Heart left ventricle (tissue), 16 donors: Measurements from ENCODE around the gene ARMH4. TPM values are rescaled to one million over a fixed set of nuclear protein-coding genes. Genes with fewer than 3 reads are reported as not detected.

Source experiments
- ATAC-seq, 4 donors: fragments of 200-7000 bp; cut with Tn5 transposase; one replicate each; pipeline ENCODE4 v1.9.1; 2020 to 2022; ENCODE audit warnings: moderate library complexity in 4 of 4, mild to moderate bottlenecking in 3 of 4, moderate number of reproducible peaks in 1 of 4
- DNase-seq, 5 donors: peaks; one replicate each; pipeline ENCODE4 v3.0.0-alpha.2; 2020
- H3K27ac ChIP-seq, 12 donors: fragments of 200-600 bp; sonication (generic) in 4 of 12; one replicate each; pipeline versions ENCODE4 v1.5.0 to v1.8.0; 2016 to 2022; ENCODE audit warnings: mild to moderate bottlenecking in 2 of 12
- H3K27me3 ChIP-seq, 9 donors: fragments of 200-600 bp; sonication (generic) in 2 of 9; one replicate each; pipeline versions ENCODE4 v1.5.1 to v1.8.0; 2016 to 2022; ENCODE audit warnings: mild to moderate bottlenecking in 3 of 9
- H3K36me3 ChIP-seq, 9 donors: fragments of 200-600 bp; sonication (generic) in 2 of 9; one replicate each; pipeline versions ENCODE4 v1.5.0 to v1.8.0; 2018 to 2022; ENCODE audit warnings: mild to moderate bottlenecking in 2 of 9
- H3K4me1 ChIP-seq, 12 donors: fragments of 200-600 bp; sonication (generic) in 4 of 12; one replicate each; pipeline versions ENCODE4 v1.5.0 to v1.8.0; 2016 to 2022; ENCODE audit warnings: mild to moderate bottlenecking in 3 of 12
- H3K4me3 ChIP-seq, 12 donors: fragments of 200-600 bp; sonication (generic) in 4 of 12; one replicate each; pipeline versions ENCODE4 v1.5.0 to v1.8.0; 2017 to 2022; ENCODE audit warnings: mild to moderate bottlenecking in 9 of 12, moderate library complexity in 4 of 12
- H3K9me3 ChIP-seq, 12 donors: fragments of 200-600 bp; sonication (generic) in 4 of 12; one replicate each; pipeline versions ENCODE4 v1.5.0 to v1.8.0; 2016 to 2022; ENCODE audit warnings: mild to moderate bottlenecking in 1 of 12
- CTCF ChIP-seq, 12 donors: fragments of 200-600 bp; sonication (generic) in 4 of 12; IDR thresholded peaks; one replicate each; pipeline versions ENCODE4 v1.5.0 to v1.8.0; 2018 to 2022; ENCODE audit warnings: antibody characterized with exemption in 12 of 12, mild to moderate bottlenecking in 5 of 12
- POLR2A ChIP-seq, 2 donors: fragments of 450-650 bp; IDR thresholded peaks; one replicate each; pipeline ENCODE4 v1.6.1; 2017; ENCODE audit warnings: antibody characterized with exemption in 2 of 2, mild to moderate bottlenecking in 2 of 2, moderate library complexity in 2 of 2
- WGBS, 4 donors: extraction: QIAGEN DNeasy Blood & Tissue Kit in 2 of 4; methylation state at CpG; one replicate each; pipeline versions ENCODE4 v1.1.5 to v1.1.7; 2013 to 2018; 5-methylcytosine and 5-hydroxymethylcytosine counted together
- intact Hi-C, 10 donors: fragments of 100-400 bp; cut with DNase I; formaldehyde crosslinking; loops; one replicate each; pipeline versions ENCODE4 v1.11.1 to v1.14.2; 2022
- polyA plus RNA-seq, 2 donors: library from polyadenylated mRNA; stranded (reverse); fragments of 200-250 nt; gene quantifications; one replicate each; pipeline ENCODE4 v1.2.3, GENCODE V29; 2013
- total RNA-seq, 9 donors: library from RNA; depleted of rRNA in 2 of 9; stranded (reverse); fragments of >200 nt in 2 of 9; fragmentation: NEBNext Ultra II Directional in 3 of 9; extraction: Animal tissue kit (Norgen Biotek cat#: 25700) in 3 of 9; gene quantifications; one replicate each; pipeline versions ENCODE4 v1.1.0 to v1.2.4, GENCODE V29; 2016 to 2023
- donor health status: ischemic (EF 13 %, LVEDD 7.1; RV severe dilation, severe dysfunction).
- donor health status: healthy with polysubstance abuse.
- donor health status: DM: no; HTN: yes; CAD: no.
- donor health status: DM: no; HTN: no; CAD: no.
- donor health status: ischemic (EF 25% LVEDD 6.9; RV normal size, moderate dysfunction).
- donor health status: ischemic (EF 25% LVEDD 5.7; RV mildly dilated, moderate dysfunction).
- donor health status: healthy.
- donor health status: DM: yes; HTN: yes; CAD: no.
- donor health status: ischemic (EF 35%, LVEDD 5.7; RV mildly dilated, moderate dysfunction).
- donor health status: nonischemic (EF 11% LVEDD 7.7; RV severe dilation, severe dysfunction).
- donor health status: DM: yes; HTN: yes; CAD: no.
- donor health status: PGD.
- donor health status: ischemic (EF 29% LVEDD 5.4; RV normal size, mild dysfunction).
- donor health status: nonischemic (EF 23%, LVEDD 6.1; RV moderate dilation, normal function).

ARMH4 gene
- total and polyA plus RNA-seq, 11 donors = 1.8 to 13.4 (median 9.7) TPM

DNA sequence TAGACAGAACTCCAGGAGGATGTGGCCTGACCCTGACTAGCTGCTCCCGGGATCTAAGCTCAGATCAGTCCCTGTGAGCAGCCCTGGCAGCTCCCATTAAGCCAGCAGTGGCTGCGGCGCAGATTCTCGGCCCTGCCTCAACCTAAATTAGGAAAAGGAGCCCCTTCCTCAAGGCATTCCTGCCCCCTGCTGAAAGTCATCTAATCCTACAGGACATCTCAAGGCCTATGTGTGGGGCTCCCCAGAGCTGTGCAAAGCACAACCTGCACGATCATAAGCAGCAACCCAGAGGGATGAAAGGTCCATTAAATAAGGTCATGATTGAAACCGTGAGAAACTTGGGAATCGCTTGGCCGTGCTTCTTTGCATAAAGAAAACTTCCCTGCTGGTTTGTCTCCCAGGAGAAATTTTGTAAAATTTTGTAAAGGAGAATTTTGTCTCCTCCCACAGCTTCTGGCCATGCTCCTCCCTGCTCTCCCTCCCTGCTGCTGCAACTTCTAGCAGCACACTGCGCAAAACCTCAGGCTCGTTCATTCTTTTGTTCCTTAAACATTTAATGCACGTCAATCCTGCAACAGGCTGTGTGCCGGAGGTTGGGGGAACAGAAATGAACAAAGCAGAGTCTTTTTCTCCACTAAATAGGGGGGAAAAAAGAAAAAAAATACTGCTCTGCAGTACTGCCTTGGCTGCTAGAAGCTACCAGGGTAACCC, 189.5 kb downstream of the ARMH4 start:
- Histone ChIP-seq H3K36me3 (no peaks in the 10 kb centered on the region), H3K4me3 (no peak overlapping the region), H3K27ac (no peak overlapping the region), H3K9me3 (no peaks in the 10 kb centered on the region), H3K4me1 (peaks cover 0 to 4% (median 0%) of the 10 kb centered on the region in 12 donors), H3K27me3 (no peaks in the 10 kb centered on the region)
- 26 to 39% (median 30%) methylated on average over 12 of the region's 12 CpGs for WGBS, 4 donors
- TF ChIP-seq CTCF (IDR thresholded peaks at IDR 0.05) = peak in 2 of 12 donors; percentile 7
- no peak for TF ChIP-seq POLR2A (IDR thresholded peaks at IDR 0.05)
- intact Hi-C loops = no loop called here
- ATAC-seq (peak in 1 of 4 donors; percentile 28), DNase-seq (no peak)

DNA sequence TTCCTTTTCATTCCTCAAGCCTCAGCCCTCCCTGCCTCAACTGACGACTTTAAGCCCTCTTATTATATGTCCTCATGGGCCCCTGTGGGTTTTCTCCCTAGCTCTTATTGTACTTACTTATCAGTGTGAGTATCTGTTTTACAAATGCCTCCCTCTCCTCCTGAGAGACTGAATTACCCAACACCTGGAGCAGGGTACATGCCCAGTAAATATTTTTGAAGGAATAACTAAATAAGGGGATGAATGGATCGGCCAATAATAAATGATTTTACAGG, 190.3 kb downstream of the ARMH4 start:
- WGBS, 4 donors = 62 to 74% (median 66%) methylated on average over 2 of the region's 2 CpGs
- Histone ChIP-seq H3K27me3 (no peaks in the 10 kb centered on the region), H3K36me3 (no peaks in the 10 kb centered on the region), H3K4me1 (peaks cover 0 to 4% (median 0%) of the 10 kb centered on the region in 12 donors), H3K9me3 (no peaks in the 10 kb centered on the region), H3K4me3 (no peak overlapping the region), H3K27ac (no peak overlapping the region)
- DNase-seq = no peak
- TF ChIP-seq CTCF (IDR thresholded peaks at IDR 0.05) (no peak), POLR2A (IDR thresholded peaks at IDR 0.05) (no peak)
- no peak for ATAC-seq
- intact Hi-C loops = no loop called here

DNA sequence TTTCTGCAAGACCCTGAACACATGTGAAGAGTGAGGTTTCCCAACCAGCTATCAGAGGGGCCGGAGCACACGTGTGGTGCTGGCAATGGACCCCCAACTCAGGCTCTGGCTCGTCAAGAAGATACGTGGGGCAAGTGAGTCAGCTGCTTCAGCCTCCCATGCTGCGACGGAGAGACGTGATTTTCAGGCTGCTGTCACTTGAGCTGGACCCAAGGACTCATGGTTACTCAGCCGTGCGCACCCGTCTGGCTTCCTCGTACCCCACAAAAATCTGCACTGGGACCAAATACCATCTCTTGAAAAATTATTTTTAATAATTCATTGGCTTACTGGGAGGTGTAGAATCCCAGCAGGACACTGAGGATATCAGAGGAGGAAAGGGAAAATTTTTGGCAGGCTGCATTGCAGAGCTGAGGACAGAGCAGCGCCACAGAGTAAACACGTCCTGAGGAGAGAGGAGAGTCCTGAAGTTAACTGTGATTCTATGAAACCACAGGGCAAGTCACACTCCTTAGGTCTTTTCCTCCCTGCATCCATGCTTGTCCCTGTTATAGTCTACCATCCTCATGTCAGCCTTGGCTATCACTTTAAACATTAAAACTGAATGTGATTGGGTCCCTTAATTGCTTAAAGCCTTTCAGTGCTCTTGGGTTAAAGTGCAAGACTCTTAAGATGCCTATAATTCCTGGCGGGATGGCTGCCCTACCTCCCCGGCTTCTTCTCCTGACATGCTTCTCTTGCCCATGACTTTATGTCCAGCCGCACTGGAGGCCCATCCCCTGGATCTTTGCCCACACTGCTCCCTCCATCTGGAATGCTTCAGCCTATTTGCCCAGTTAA, 190.8 kb downstream of the ARMH4 start:
- Histone ChIP-seq H3K9me3 (peaks cover 0 to under 1% (median 0%) of the 10 kb centered on the region in 12 donors), H3K4me1 (peaks cover 0 to 4% (median 0%) of the 10 kb centered on the region in 12 donors), H3K36me3 (no peaks in the 10 kb centered on the region), H3K27ac (no peak overlapping the region), H3K27me3 (no peaks in the 10 kb centered on the region), H3K4me3 (no peak overlapping the region)
- DNase-seq = no peak
- TF ChIP-seq CTCF (IDR thresholded peaks at IDR 0.05) (no peak), POLR2A (IDR thresholded peaks at IDR 0.05) (no peak)
- intact Hi-C loops = no loop called here
- no peak for ATAC-seq
- 73 to 83% (median 76%) methylated on average over 16 of the region's 16 CpGs for WGBS, 4 donors

- Histone ChIP-seq H3K9me3 (peaks cover 0 to 7% (median 3%) of the 10 kb centered on the region in 12 donors), H3K4me1 (peaks cover 0 to 4% (median 0%) of the 10 kb centered on the region in 12 donors), H3K27ac (no peak overlapping the region), H3K27me3 (no peaks in the 10 kb centered on the region), H3K36me3 (no peaks in the 10 kb centered on the region), H3K4me3 (no peak overlapping the region)
- 84 to 95% (median 87%) methylated on average over 2 of the region's 2 CpGs for WGBS, 4 donors
- intact Hi-C loops = no loop called here
- ATAC-seq = no peak
- TF ChIP-seq CTCF (IDR thresholded peaks at IDR 0.05) (no peak), POLR2A (IDR thresholded peaks at IDR 0.05) (no peak)
- DNase-seq = no peak
These were observed 194.6 kb downstream of the ARMH4 start for GRCh38 chr14:57957441-57957840.
